SU-DHL-6 (cell line): ENCODE results near the gene HOXA10.

ENCODE experiments used
- H2AFZ ChIP-seq: fragments of 200-600 bp; sonication (generic); 2 replicates; pipeline ENCODE4 v1.6.1; 2014; ENCODE audit warnings: low read depth, mild to moderate bottlenecking, moderate library complexity, mixed read lengths, antibody characterized with exemption, low read length; ENCODE audit not compliant: severe bottlenecking
- H3F3A ChIP-seq: fragments of 200-600 bp; shearing (Covaris generic); 2 replicates; pipeline ENCODE4 v1.6.0; 2016; ENCODE audit warnings: antibody characterized with exemption, mild to moderate bottlenecking; ENCODE audit not compliant: insufficient read depth
- H3K27ac ChIP-seq: fragments of 200-600 bp; sonication (generic); 2 replicates; pipeline ENCODE4 v1.5.1; 2016; ENCODE audit warnings: low read depth, mild to moderate bottlenecking, low read length, moderate library complexity, mixed read lengths
- H3K27me3 ChIP-seq: fragments of 200-600 bp; sonication (generic), shearing (Covaris generic); 2 replicates; pipeline ENCODE4 v1.6.0; 2014; ENCODE audit warnings: mild to moderate bottlenecking, low read length
- H3K36me3 ChIP-seq: fragments of 200-600 bp; sonication (generic); 2 replicates; pipeline ENCODE4 v1.6.1; 2014; ENCODE audit warnings: mild to moderate bottlenecking, low read length, mixed read lengths
- H3K4me2 ChIP-seq: fragments of 300-600, 200-600 bp; shearing (Covaris generic), sonication (generic); 2 replicates; pipeline ENCODE4 v1.6.0; 2014; ENCODE audit warnings: low read length, low read depth, mild to moderate bottlenecking; ENCODE audit not compliant: poor library complexity, severe bottlenecking
- H3K4me3 ChIP-seq: fragments of 200-600 bp; sonication (generic); 2 replicates; pipeline ENCODE4 v1.5.1; 2014; ENCODE audit warnings: antibody characterized with exemption, low read length, mild to moderate bottlenecking, mixed read lengths; ENCODE audit not compliant: insufficient read depth, poor library complexity, severe bottlenecking
- H3K79me2 ChIP-seq: fragments of 200-600 bp; sonication (generic); 2 replicates; pipeline ENCODE4 v1.6.1; 2014; ENCODE audit warnings: mild to moderate bottlenecking, low read length, moderate library complexity; ENCODE audit not compliant: insufficient read depth
- H3K9ac ChIP-seq: fragments of 200-600 bp; sonication (generic); 2 replicates; pipeline ENCODE4 v1.7.0; 2014; ENCODE audit warnings: mild to moderate bottlenecking, low read length
- H3K9me2 ChIP-seq: fragments of 200-600 bp; sonication (generic); replicated peaks from 2 replicates; pipeline ENCODE4 v1.6.1; 2014; ENCODE audit warnings: low read length; ENCODE audit not compliant: insufficient read depth
- H3K9me3 ChIP-seq: fragments of 200-600 bp; sonication (generic); 2 replicates; pipeline ENCODE4 v1.6.1; 2014; ENCODE audit warnings: low read length, mixed read lengths; ENCODE audit not compliant: insufficient read depth
- H4K20me1 ChIP-seq: fragments of 200-600 bp; sonication (generic); 2 replicates; pipeline ENCODE4 v1.6.1; 2014; ENCODE audit warnings: low read depth, mild to moderate bottlenecking, antibody characterized with exemption, low read length, moderate library complexity, mixed read lengths
- CTCF ChIP-seq: fragments of 200-600 bp; sonication (generic); IDR thresholded peaks from one replicate; pipeline ENCODE4 v1.5.1; 2017; ENCODE audit warnings: antibody characterized with exemption, mild to moderate bottlenecking, low read length, moderate library complexity; ENCODE audit not compliant: insufficient read depth, poor library complexity, severe bottlenecking
- EZH2phosphoT487 ChIP-seq: fragments of 200-600 bp; sonication (generic), shearing (Covaris generic); conservative IDR thresholded peaks from 2 replicates; pipeline ENCODE4 v1.6.1; 2018; ENCODE audit warnings: mild to moderate bottlenecking, antibody characterized with exemption, low read length, moderate library complexity, mixed read lengths

The HOXA10 gene

GRCh38 chr7:27164367-27165088 lies 9.6 kb downstream of the HOXA10 start:
- no peaks in the 10 kb centered on the region for H3K36me3 ChIP-seq
- no peak overlapping the region for H3K27ac ChIP-seq
- TF ChIP-seq CTCF, result no peak
- no peak for TF ChIP-seq EZH2phosphoT487
- H4K20me1 ChIP-seq, result no peaks in the 10 kb centered on the region
- no peak overlapping the region for H3K4me3 ChIP-seq
- H3K79me2 ChIP-seq, result no peaks in the 10 kb centered on the region
- H2AFZ ChIP-seq, result no peak overlapping the region
- no peaks in the 10 kb centered on the region for H3K27me3 ChIP-seq
- H3K9ac ChIP-seq, result no peak overlapping the region
- no peaks in the 10 kb centered on the region for H3K9me2 ChIP-seq
- peaks cover 8% of the 10 kb centered on the region for H3F3A ChIP-seq
- H3K4me2 ChIP-seq, result no peak overlapping the region
- no peaks in the 10 kb centered on the region for H3K9me3 ChIP-seq

GRCh38 chr7:27164045-27164366 lies 10.1 kb downstream of the HOXA10 start:
- Histone ChIP-seq H3K9ac (no peak overlapping the region), H3K27ac (no peak overlapping the region), H3K9me2 (no peaks in the 10 kb centered on the region), H3K36me3 (no peaks in the 10 kb centered on the region), H4K20me1 (no peaks in the 10 kb centered on the region), H2AFZ (no peak overlapping the region), H3K4me2 (no peak overlapping the region), H3K27me3 (no peaks in the 10 kb centered on the region), H3F3A (peaks cover 11% of the 10 kb centered on the region), H3K79me2 (no peaks in the 10 kb centered on the region), H3K4me3 (no peak overlapping the region), H3K9me3 (no peaks in the 10 kb centered on the region)
- TF ChIP-seq CTCF (no peak), EZH2phosphoT487 (no peak)

DNA sequence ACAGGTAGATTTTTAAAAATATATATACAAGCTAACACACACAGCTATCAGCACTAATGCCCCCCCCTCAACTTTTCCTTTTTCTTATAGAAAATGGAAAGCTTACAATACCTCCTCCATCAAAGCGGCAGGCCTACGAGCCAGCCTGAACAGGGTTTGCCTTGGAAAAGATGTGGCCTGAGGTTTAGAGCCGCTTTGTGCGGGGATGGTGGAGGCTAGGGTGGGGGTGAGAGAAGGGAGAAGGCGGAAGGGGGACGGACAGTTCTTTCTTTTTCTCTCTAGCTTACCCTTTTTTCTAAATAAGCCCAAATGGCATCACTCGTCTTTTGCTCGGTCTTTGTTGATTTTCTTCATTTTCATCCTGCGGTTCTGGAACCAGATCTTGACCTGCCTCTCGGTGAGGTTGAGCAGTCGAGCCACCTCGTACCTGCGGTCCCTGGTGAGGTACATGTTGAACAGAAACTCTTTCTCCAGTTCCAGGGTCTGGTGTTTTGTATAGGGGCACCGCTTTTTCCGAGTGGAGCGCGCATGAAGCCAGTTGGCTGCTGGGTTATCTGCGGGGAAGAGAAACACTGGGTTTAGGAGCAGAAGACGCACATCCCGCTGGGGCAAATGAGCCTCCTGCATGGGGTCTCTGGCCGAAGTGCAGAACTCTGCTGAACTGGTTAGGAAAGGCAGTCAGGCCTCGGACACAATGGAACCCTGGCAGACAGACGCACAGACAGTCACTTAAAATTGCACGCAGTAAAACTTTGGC lies 10.7 kb downstream of the HOXA10 start:
- Histone ChIP-seq H3K9me3 (no peaks in the 10 kb centered on the region), H2AFZ (no peak overlapping the region), H3K9ac (no peak overlapping the region), H3K4me2 (no peak overlapping the region), H3K27ac (no peak overlapping the region), H4K20me1 (no peaks in the 10 kb centered on the region), H3K27me3 (no peaks in the 10 kb centered on the region), H3F3A (peaks cover 15% of the 10 kb centered on the region), H3K9me2 (no peaks in the 10 kb centered on the region), H3K4me3 (no peak overlapping the region), H3K79me2 (no peaks in the 10 kb centered on the region), H3K36me3 (no peaks in the 10 kb centered on the region)
- TF ChIP-seq EZH2phosphoT487 (no peak), CTCF (no peak)
